Activated B cell treated with CpG ODN at 0.5 μM for 24 hours (primary cell): Measurements from ENCODE around the gene TM2D1. TPM values are rescaled to one million over a fixed set of nuclear protein-coding genes. Genes with fewer than 3 reads are reported as not detected.

Experiments used
- ATAC-seq: fragments of 200-7000 bp; cut with Tn5 transposase; one replicate; pipeline ENCODE4 v1.10.0; 2021; ENCODE audit warnings: low read depth, mild to moderate bottlenecking, moderate library complexity
- CTCF ChIA-PET: fragments of 350-600 bp; sonication (Branson Sonifier 250); formaldehyde crosslinking; loops from one replicate; lab custom pipeline; 2021; ENCODE audit warnings: antibody characterized with exemption; lab: Charles Lee
- POLR2A ChIA-PET: fragments of 350-600 bp; sonication (Branson Sonifier 250); formaldehyde crosslinking; loops from one replicate; lab custom pipeline; 2021; ENCODE audit warnings: antibody characterized with exemption; lab: Charles Lee
- DNase-seq: peaks from one replicate; pipeline ENCODE4 v3.0.0; 2022
- H3K27ac Mint-ChIP-seq: one replicate; pipeline ENCODE4 v1.8.0; 2020; ENCODE audit warnings: mixed read lengths
- H3K27me3 Mint-ChIP-seq: one replicate; pipeline ENCODE4 v1.8.0; 2021; ENCODE audit warnings: mixed read lengths
- H3K36me3 Mint-ChIP-seq: one replicate; pipeline ENCODE4 v1.8.0; 2021; ENCODE audit warnings: low read depth, mixed read lengths
- H3K4me1 Mint-ChIP-seq: one replicate; pipeline ENCODE4 v1.8.0; 2021; ENCODE audit warnings: mixed read lengths
- H3K4me3 Mint-ChIP-seq: one replicate; pipeline ENCODE4 v1.8.0; 2020; ENCODE audit warnings: mild to moderate bottlenecking, mixed read lengths
- H3K9me3 Mint-ChIP-seq: one replicate; pipeline ENCODE4 v1.8.0; 2020; ENCODE audit warnings: mixed read lengths
- intact Hi-C: fragments of 100-400 bp; cut with micrococcal nuclease; formaldehyde crosslinking; loops from one replicate; pipeline ENCODE4 v1.15.1; 2024
- total RNA-seq: library from RNA; stranded (reverse); gene quantifications from 2 replicates; pipeline ENCODE4 v1.2.3, GENCODE V29; 2022
- TF ChIP-seq, protein P1 (sequence below): fragments of 200-600 bp; IDR thresholded peaks from one replicate; pipeline ENCODE4 v1.8.0; 2022; ENCODE audit warnings: antibody characterized with exemption, mild to moderate bottlenecking

TM2D1 gene
- total RNA-seq, 1 donor from 2014 or later, result 41.4 TPM

DNA sequence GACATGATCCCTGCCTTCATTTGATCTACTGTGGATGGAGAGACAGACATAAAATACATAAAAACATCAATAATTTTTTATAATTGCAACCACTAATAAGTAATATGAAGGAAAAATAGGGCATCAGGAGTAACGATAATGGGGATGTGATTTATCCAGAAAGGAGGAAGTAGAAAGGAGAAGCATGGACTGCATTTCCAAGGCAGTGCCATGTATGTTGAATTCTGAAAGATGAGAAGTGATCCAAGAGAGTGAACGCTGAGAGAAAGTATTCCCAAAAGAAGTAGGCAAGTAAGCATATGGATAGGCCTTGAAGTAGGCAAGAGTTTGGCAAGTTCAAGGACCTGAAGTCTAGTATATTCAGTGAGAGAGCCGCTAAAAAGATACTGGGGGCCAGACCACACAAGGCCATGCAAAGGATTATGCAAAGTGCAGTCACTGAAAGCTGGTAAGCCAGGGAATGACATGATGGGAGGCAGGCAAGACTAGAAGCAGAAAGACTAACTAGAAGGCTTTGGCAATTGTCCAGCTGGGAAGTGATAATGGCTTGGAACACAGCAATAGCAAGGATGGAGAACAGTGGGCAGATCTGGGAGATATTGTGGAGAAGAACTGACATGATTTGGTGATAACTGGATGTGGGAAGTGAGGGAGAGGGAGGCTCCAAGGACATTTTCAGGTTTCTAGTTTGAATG lies 85.9 kb downstream of the TM2D1 start:
- Mint-ChIP-seq H3K4me3 (no peak overlapping the region), H3K36me3 (no peaks in the 10 kb centered on the region), H3K9me3 (no peaks in the 10 kb centered on the region), H3K27me3 (no peaks in the 10 kb centered on the region), H3K4me1 (peaks cover 14% of the 10 kb centered on the region), H3K27ac (no peak overlapping the region)
- POLR2A ChIA-PET, result no interaction called here
- intact Hi-C loops, result no loop called here
- DNase-seq (no peak), ATAC-seq (no peak)
- CTCF ChIA-PET, result interaction anchor here (1.7 kb wide), 1 partner anchor 589 kb away, joined by 5 read pairs; no protein-coding TSS in a partner anchor
- TF ChIP-seq, protein P1, sequence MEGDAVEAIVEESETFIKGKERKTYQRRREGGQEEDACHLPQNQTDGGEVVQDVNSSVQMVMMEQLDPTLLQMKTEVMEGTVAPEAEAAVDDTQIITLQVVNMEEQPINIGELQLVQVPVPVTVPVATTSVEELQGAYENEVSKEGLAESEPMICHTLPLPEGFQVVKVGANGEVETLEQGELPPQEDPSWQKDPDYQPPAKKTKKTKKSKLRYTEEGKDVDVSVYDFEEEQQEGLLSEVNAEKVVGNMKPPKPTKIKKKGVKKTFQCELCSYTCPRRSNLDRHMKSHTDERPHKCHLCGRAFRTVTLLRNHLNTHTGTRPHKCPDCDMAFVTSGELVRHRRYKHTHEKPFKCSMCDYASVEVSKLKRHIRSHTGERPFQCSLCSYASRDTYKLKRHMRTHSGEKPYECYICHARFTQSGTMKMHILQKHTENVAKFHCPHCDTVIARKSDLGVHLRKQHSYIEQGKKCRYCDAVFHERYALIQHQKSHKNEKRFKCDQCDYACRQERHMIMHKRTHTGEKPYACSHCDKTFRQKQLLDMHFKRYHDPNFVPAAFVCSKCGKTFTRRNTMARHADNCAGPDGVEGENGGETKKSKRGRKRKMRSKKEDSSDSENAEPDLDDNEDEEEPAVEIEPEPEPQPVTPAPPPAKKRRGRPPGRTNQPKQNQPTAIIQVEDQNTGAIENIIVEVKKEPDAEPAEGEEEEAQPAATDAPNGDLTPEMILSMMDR, result no peak

DNA sequence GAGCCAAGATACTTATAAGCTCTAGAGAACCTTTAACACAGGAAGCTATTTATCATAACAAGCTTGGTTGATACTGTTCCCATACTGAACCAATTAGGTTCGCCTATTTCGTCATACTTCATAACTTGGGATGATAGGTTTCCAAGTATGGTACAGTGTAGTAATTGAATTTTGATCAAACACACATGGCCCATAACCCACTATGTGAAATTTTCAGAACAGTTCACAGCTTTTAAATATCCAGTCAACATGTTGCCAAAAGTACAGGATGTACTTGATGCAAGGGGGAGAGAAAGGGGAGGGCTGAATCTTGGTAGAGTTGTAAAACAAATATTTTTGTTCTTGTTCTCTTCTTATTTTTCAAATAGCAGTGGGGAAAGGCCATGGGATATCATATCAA lies 86.6 kb downstream of the TM2D1 start:
- intact Hi-C loops, result no loop called here
- Mint-ChIP-seq H3K9me3 (no peaks in the 10 kb centered on the region), H3K4me1 (peaks cover 14% of the 10 kb centered on the region), H3K27me3 (no peaks in the 10 kb centered on the region), H3K27ac (no peak overlapping the region), H3K4me3 (no peak overlapping the region), H3K36me3 (no peaks in the 10 kb centered on the region)
- ChIA-PET CTCF (no interaction called here), POLR2A (no interaction called here)
- TF ChIP-seq, protein P1, result no peak
- ATAC-seq (no peak), DNase-seq (no peak)

DNA sequence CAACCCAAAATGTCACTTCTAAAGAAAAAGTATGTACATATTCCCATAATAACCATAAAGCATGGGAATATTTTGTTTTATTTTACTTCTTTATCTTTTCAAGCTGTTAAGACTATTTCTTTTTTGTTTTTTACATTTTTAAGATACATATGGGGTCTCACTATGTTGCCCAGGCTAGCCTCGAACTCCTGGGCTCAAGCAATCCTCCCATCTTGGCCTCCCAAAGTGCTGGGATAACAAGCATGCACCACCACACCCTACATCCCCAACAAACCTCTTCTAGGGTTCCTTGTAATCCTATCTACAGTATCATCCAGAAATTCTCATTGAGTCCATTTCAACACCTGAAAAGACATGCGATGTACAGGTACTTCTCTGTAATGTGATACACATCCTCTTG lies 87.5 kb downstream of the TM2D1 start:
- ATAC-seq, result no peak
- ChIA-PET POLR2A (no interaction called here), CTCF (no interaction called here)
- DNase-seq, result no peak
- no peaks in the 10 kb centered on the region for H3K27me3 Mint-ChIP-seq
- intact Hi-C loops, result no loop called here
- peaks cover 12% of the 10 kb centered on the region for H3K4me1 Mint-ChIP-seq
- no peak overlapping the region for H3K4me3 Mint-ChIP-seq
- no peaks in the 10 kb centered on the region for H3K9me3 Mint-ChIP-seq
- TF ChIP-seq, protein P1, result no peak
- no peak overlapping the region for H3K27ac Mint-ChIP-seq
- no peaks in the 10 kb centered on the region for H3K36me3 Mint-ChIP-seq

DNA sequence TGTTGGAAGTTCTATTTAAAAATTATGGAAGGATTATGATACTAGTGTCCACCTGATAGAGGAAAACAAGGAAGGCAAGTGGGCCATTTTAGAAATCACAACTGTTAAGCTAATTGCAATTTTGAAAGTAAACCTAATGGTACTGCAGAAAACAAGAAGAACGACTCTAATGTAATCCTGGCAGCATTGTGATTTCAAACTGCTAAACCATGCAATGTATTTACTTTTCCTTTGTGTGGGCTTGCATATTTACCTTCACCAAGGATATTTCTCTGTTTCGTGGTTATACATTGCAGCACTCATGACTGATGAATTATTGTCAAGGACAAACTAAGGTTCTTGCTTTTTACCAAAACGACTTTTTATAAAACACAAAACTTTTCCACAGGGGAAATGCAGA lies 88.1 kb downstream of the TM2D1 start:
- Mint-ChIP-seq H3K4me3 (no peak overlapping the region), H3K9me3 (no peaks in the 10 kb centered on the region), H3K27me3 (no peaks in the 10 kb centered on the region), H3K27ac (no peak overlapping the region), H3K4me1 (peaks cover 11% of the 10 kb centered on the region), H3K36me3 (no peaks in the 10 kb centered on the region)
- ChIA-PET CTCF (no interaction called here), POLR2A (interaction anchor here (0.6 kb wide), 1 partner anchor 137 kb away, joined by 3 read pairs; no protein-coding TSS in a partner anchor)
- ATAC-seq, result no peak
- DNase-seq, result no peak
- TF ChIP-seq, protein P1, result no peak
- intact Hi-C loops, result no loop called here

DNA sequence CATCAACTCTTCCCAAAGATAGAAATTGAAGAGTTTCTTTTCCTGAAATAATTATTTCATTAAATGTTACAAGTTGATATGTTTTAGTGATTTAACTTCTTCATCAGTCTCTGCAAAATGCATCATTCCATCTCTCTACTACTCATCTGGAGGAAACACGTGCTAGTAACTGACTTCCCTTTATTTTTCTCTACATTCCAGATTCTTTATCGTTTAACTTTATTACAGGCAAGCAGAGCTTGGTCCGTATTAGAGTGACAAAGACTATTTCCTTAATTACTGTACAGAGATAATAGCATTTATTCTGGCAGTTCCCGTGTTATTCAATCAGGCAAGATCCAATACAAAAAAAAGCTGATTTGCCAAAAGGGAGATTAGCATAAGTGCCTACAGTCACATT lies 88.6 kb downstream of the TM2D1 start:
- no peaks in the 10 kb centered on the region for H3K27me3 Mint-ChIP-seq
- TF ChIP-seq, protein P1, result no peak

More for the DNA sequence above, 88.6 kb downstream of the TM2D1 start:
- H3K9me3 Mint-ChIP-seq, result no peaks in the 10 kb centered on the region
- peaks cover 6% of the 10 kb centered on the region for H3K4me1 Mint-ChIP-seq
- no peak overlapping the region for H3K27ac Mint-ChIP-seq
- intact Hi-C loops, result no loop called here
- POLR2A ChIA-PET, result no interaction called here
- CTCF ChIA-PET, result no interaction called here
- DNase-seq, result no peak
- no peak for ATAC-seq
- H3K36me3 Mint-ChIP-seq, result no peaks in the 10 kb centered on the region
- H3K4me3 Mint-ChIP-seq, result no peak overlapping the region
